Mucosa of descending colon (tissue), 3 donors: ENCODE measurements around the gene RAD51B. TPM values are rescaled to one million over a fixed set of nuclear protein-coding genes. Genes with fewer than 3 reads are reported as not detected.

Source experiments
- ATAC-seq: fragments of 200-7000 bp; cut with Tn5 transposase; one replicate; pipeline ENCODE4 v1.9.1; 2020; ENCODE audit warnings: mild to moderate bottlenecking, moderate library complexity
- DNase-seq, 3 donors: peaks; one replicate each; pipeline ENCODE4 v3.0.0-alpha.2; 2020
- H3K36me3 ChIP-seq: fragments of 200-600 bp; one replicate; pipeline ENCODE4 v1.8.0; 2021; ENCODE audit warnings: low read depth, mild to moderate bottlenecking
- H3K4me1 ChIP-seq: fragments of 200-600 bp; one replicate; pipeline ENCODE4 v1.8.0; 2021; ENCODE audit warnings: low read depth, mild to moderate bottlenecking
- H3K4me3 ChIP-seq: fragments of 200-600 bp; one replicate; pipeline ENCODE4 v1.8.0; 2021; ENCODE audit warnings: mild to moderate bottlenecking
- H3K9me3 ChIP-seq: fragments of 200-600 bp; one replicate; pipeline ENCODE4 v1.8.0; 2021; ENCODE audit warnings: mild to moderate bottlenecking
- CTCF ChIP-seq: fragments of 200-600 bp; IDR thresholded peaks from one replicate; pipeline ENCODE4 v1.8.0; 2022; ENCODE audit warnings: antibody characterized with exemption, mild to moderate bottlenecking
- intact Hi-C, 2 donors: fragments of 100-400 bp; cut with DNase I in 1 of 2; cut with micrococcal nuclease in 1 of 2; formaldehyde crosslinking; loops; one replicate each; pipeline versions ENCODE4 v1.11.0 to v1.11.1; 2022; cut with DNase I, micrococcal nuclease
- total RNA-seq, 3 donors: library from RNA; stranded (reverse); fragmentation: NEBNext Ultra II Directional in 2 of 3; extraction: Animal tissue kit (Norgen Biotek cat#: 25700) in 2 of 3; gene quantifications; one replicate each; pipeline versions ENCODE4 v1.2.1 to v1.2.4, GENCODE V29; 2021 to 2023
- donor health status: DM: no; HTN: no; CAD: no; lungs with moderate emphysema.
- donor health status: DM: no; HTN: no; CAD: no.
- donor health status: DM: no; HTN: yes; CAD: no.

RAD51B gene
- total RNA-seq, 3 donors from 2014 or later: 15.8 to 23.3 (median 20.9) TPM

DNA sequence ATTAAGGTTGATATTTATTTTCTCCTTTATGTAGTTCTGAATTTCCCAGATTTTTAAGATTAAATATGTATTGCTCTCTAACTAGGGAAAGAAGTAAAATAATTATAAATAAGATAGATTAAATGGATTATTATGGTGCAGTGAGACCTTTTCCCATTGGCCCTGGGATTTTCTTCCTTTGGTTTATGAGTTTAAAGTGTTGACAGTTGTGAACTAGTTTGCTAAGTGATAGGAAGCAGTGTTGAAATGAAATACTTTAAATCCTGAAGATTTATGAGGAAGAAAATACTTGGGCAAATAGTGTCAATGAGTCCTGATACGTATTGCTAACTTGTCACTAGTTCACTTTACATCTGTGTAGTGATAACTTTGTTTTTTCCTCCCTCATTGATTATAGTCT, 188.9 kb downstream of the RAD51B start:
- ATAC-seq (no peak), DNase-seq (no peak)
- Histone ChIP-seq H3K36me3 (no peaks in the 10 kb centered on the region), H3K9me3 (no peaks in the 10 kb centered on the region), H3K4me3 (no peak overlapping the region), H3K4me1 (peaks cover 12% of the 10 kb centered on the region)
- TF ChIP-seq CTCF: no peak
- intact Hi-C loops: no loop called here

DNA sequence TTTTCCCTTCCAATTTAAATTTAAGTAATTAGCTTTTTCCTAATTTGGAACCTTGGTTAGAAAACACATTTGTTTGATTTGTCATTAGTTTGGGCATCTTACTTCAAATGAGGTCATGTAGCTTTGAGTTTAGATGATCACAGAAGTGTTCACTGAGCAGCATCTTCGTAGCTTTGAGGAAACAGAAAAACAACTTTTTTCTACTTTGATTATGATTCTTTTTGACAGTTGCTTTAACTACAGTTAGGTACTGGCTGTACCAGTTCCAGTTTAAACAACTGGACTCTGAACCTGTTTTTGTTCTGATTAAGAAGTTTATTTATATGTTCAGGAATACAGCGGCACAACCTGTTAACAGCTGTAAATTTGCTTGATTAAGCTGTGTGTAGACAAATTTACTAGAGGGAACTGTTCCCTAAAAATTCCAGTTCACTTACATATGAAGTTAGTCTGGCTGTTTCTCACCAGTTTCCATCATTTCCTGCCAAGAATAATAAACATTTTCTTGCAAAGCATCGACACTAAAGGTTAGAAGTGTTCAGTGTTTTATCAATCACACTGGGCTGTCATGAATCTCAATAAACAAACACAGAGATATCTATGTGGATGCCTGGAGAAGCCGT, 191.9 kb downstream of the RAD51B start:
- DNase-seq (no peak), ATAC-seq (no peak)
- Histone ChIP-seq H3K9me3 (no peaks in the 10 kb centered on the region), H3K4me1 (peaks cover 12% of the 10 kb centered on the region), H3K4me3 (no peak overlapping the region), H3K36me3 (no peaks in the 10 kb centered on the region)
- no peak for TF ChIP-seq CTCF
- intact Hi-C loops: no loop called here

DNA sequence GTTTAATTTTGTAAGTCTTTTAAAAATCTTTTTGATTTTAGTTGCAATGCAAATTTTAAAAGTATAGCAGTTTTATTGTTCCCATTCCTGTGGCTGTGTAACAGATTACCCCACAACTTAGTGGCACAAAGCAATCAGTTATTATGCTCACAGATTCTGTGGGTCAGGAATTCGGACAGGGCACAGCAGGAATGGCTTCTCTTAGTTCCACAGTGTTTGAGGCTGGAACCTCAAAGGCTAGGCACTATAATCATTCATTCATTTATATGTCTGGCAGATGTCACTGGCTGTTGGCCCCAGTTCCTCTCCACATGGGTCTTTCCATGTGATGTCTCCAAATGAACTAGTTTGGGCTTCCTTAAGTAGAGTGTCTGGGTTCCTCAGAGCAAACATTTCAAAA, 193.3 kb downstream of the RAD51B start:
- intact Hi-C loops: no loop called here
- no peak for TF ChIP-seq CTCF
- no peaks in the 10 kb centered on the region for H3K9me3 ChIP-seq
- peaks cover 13% of the 10 kb centered on the region for H3K4me1 ChIP-seq
- H3K4me3 ChIP-seq: no peak overlapping the region
- ATAC-seq (no peak), DNase-seq (no peak)
- H3K36me3 ChIP-seq: no peaks in the 10 kb centered on the region

DNA sequence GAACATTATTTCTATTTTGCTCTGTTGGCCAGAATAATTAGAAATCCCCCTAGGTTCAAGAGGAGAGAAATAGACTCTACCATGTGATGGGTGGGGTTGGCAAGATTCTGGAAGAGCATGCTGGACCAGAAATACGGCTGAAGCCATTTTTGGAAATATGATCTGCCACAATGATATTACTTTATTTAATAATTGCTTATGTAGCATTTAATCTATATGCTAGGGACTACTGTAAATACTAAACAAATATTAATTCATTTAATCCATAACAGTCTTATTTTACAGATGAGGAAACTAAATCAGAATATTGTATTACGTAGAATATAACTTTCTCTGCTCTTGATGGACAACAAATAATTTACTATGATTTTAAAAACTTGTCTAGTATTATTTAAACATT, 193.7 kb downstream of the RAD51B start:
- peaks cover 18% of the 10 kb centered on the region for H3K4me1 ChIP-seq
- no peak for ATAC-seq
- intact Hi-C loops: no loop called here

GRCh38 chr14:68014771-68015170, 195.2 kb downstream of the RAD51B start:
- H3K4me1 ChIP-seq: peaks cover 26% of the 10 kb centered on the region
- no peak for TF ChIP-seq CTCF
- no peak for ATAC-seq
- H3K4me3 ChIP-seq: no peak overlapping the region
- no peaks in the 10 kb centered on the region for H3K9me3 ChIP-seq
- DNase-seq: no peak
- no peaks in the 10 kb centered on the region for H3K36me3 ChIP-seq
- intact Hi-C loops: no loop called here

More for the DNA sequence above, 193.7 kb downstream of the RAD51B start:
- H3K9me3 ChIP-seq: no peaks in the 10 kb centered on the region
- no peaks in the 10 kb centered on the region for H3K36me3 ChIP-seq
- TF ChIP-seq CTCF: no peak
- no peak overlapping the region for H3K4me3 ChIP-seq
- DNase-seq: no peak
